ENCODE results near the gene SERP2.

DNA sequence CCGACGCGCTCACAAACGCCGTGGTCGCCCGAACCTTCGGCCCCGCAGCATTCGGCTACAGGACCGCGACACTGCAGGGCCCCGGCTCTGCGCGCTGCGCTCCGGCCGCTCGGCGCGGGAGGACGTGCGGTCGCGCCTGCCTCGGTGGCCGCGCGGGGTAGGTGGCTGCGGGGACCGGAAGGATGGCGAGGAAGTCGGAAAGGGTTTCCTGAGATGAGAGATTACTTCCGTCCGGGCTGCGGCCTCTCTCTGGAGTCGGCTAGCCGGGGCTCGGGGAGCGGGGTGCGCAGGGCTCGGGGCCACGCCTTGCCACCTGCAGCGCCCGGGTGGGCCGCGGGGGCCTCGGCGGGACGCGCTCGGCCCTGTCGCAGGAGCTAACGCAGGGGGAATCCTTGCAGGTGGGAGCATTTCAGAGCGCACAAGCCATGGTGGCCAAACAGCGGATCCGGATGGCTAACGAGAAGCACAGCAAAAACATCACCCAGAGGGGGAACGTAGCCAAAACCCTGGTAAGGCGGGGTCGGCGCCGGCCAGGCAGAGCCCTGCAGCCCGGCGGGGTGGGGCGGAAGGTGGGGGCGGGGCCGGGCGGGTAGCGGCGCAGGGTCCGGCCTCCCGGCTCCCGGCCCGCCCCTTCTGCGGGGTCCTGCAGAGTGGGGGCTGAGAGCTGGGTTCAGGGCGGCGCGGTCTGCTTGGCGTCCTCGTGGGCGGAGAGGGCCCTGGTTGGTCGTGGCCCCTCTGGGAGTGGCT lies at the start of gene SERP2:
- no peak for TF ChIP-seq POLR2A (IDR thresholded peaks at IDR 0.05; ENCODE audit: control extremely low read depth in 1 of 2, low read depth in 2 of 2, low read length in 2 of 2)
- 0 out of 4 replicates have a peak, but pooled peaks of 1 of the 2 experiments have one; percentile 0 for TF ChIP-seq RAD21 (IDR thresholded peaks at IDR 0.05 in 1 of 2, conservative IDR thresholded peaks at IDR 0.05 in 1 of 2; ENCODE audit: low read depth in 2 of 2, low read length in 2 of 2)
- TF ChIP-seq GABPA (IDR thresholded peaks at IDR 0.05; ENCODE audit: borderline replicate concordance, insufficient read depth, low read length), result peak; percentile 54; the same call in 1 of the 2 replicates
- no peak for TF ChIP-seq RNF2 (IDR thresholded peaks at IDR 0.05; ENCODE audit: borderline replicate concordance, low read depth, low read length, missing control alignments, poor library complexity, severe bottlenecking)
- TF ChIP-seq RFX5 (IDR thresholded peaks at IDR 0.05; ENCODE audit: borderline replicate concordance, low read depth, low read length), result no peak
- TF ChIP-seq, protein P1, sequence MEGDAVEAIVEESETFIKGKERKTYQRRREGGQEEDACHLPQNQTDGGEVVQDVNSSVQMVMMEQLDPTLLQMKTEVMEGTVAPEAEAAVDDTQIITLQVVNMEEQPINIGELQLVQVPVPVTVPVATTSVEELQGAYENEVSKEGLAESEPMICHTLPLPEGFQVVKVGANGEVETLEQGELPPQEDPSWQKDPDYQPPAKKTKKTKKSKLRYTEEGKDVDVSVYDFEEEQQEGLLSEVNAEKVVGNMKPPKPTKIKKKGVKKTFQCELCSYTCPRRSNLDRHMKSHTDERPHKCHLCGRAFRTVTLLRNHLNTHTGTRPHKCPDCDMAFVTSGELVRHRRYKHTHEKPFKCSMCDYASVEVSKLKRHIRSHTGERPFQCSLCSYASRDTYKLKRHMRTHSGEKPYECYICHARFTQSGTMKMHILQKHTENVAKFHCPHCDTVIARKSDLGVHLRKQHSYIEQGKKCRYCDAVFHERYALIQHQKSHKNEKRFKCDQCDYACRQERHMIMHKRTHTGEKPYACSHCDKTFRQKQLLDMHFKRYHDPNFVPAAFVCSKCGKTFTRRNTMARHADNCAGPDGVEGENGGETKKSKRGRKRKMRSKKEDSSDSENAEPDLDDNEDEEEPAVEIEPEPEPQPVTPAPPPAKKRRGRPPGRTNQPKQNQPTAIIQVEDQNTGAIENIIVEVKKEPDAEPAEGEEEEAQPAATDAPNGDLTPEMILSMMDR (IDR thresholded peaks at IDR 0.05; ENCODE audit: control extremely low read depth in 1 of 3, insufficient read depth in 1 of 3, low read depth in 1 of 3, low read length in 3 of 3), result no peak
- no peak for TF ChIP-seq FOSL1 (IDR thresholded peaks at IDR 0.05; ENCODE audit: insufficient read depth, low read depth, low read length)
- TF ChIP-seq TAF1 (IDR thresholded peaks at IDR 0.05; ENCODE audit: low read depth, low read length), result peak; percentile 53; the same call in 1 of the 2 replicates
